Measurements from ENCODE around the gene HOXA7. TPM values are rescaled to one million over a fixed set of nuclear protein-coding genes. Genes with fewer than 3 reads are reported as not detected.

Gene HOXA7
- total and polyA plus RNA-seq, 12 donors: 0.04 TPM; not detected in 11

- H3K27me3 ChIP-seq: peaks cover 26 to 100% (median 100%) of the 10 kb centered on the region in 7 donors
- WGBS, 2 donors: 10 to 16% methylated on average over 47 of the region's 47 CpGs
- peaks cover 0 to 41% (median 5%) of the 10 kb centered on the region in 9 donors for H3K4me1 ChIP-seq
- no peak for TF ChIP-seq CTCF (IDR thresholded peaks at IDR 0.05)
- no peaks in the 10 kb centered on the region for H3K36me3 ChIP-seq
- intact Hi-C loops (cut with DNase I): no loop called here
- no peaks in the 10 kb centered on the region for H3K9me3 ChIP-seq
- H3K27ac ChIP-seq: peak overlapping the region in 6 of 10 donors; percentile 19 to 86 (median 52)
- H3K4me3 ChIP-seq: peak overlapping the region in 6 of 10 donors; percentile 8 to 45 (median 22)
- ATAC-seq (no peak), DNase-seq (no peak)
Measured at GRCh38 chr7:27107391-27108381, 48.8 kb downstream of the HOXA7 start.

GRCh38 chr7:27106901-27107240, 49.6 kb downstream of the HOXA7 start:
- H3K4me3 ChIP-seq: peak overlapping the region in 7 of 10 donors; percentile 10 to 45 (median 25)
- no peak for DNase-seq
- H3K27ac ChIP-seq: peak overlapping the region in 7 of 10 donors; percentile 19 to 86 (median 58)
- intact Hi-C loops (cut with DNase I): no loop called here
- H3K36me3 ChIP-seq: no peaks in the 10 kb centered on the region
- H3K4me1 ChIP-seq: peaks cover 0 to 47% (median 6%) of the 10 kb centered on the region in 9 donors
- TF ChIP-seq CTCF (IDR thresholded peaks at IDR 0.05): no peak
- no peaks in the 10 kb centered on the region for H3K9me3 ChIP-seq
- peaks cover 33 to 100% (median 100%) of the 10 kb centered on the region in 7 donors for H3K27me3 ChIP-seq
- no peak for ATAC-seq
- 17 to 23% methylated on average over 14 of the region's 14 CpGs for WGBS, 2 donors

GRCh38 chr7:27106181-27106900, 50.1 kb downstream of the HOXA7 start:
- Histone ChIP-seq H3K36me3 (no peaks in the 10 kb centered on the region), H3K27me3 (peaks cover 33 to 100% (median 100%) of the 10 kb centered on the region in 7 donors), H3K9me3 (no peaks in the 10 kb centered on the region), H3K27ac (peak overlapping the region in 7 of 10 donors; percentile 19 to 86 (median 58)), H3K4me3 (peak overlapping the region in 7 of 10 donors; percentile 10 to 45 (median 25)), H3K4me1 (peaks cover 0 to 53% (median 8%) of the 10 kb centered on the region in 9 donors)
- intact Hi-C loops (cut with DNase I): no loop called here
- ATAC-seq: peak in 1 of 8 donors; percentile 20
- TF ChIP-seq CTCF (IDR thresholded peaks at IDR 0.05): no peak
- DNase-seq: no peak
- WGBS, 2 donors: 5 to 13% methylated on average over 44 of the region's 44 CpGs

All from heart right ventricle (tissue), 16 donors.